NK-92 (cell line): ENCODE measurements around the gene HSPA2.
"Not testable (repeated sequence)": the region's sequence is repeated elsewhere in the genome, so short reads cannot be mapped to it uniquely, and the experiment has no call there.

Experiments used
- DNase-seq: peaks from one replicate; lab custom pipeline; 2025; ENCODE audit not compliant: unreplicated experiment; lab: John Stamatoyannopoulos, UW

HSPA2 gene

DNA sequence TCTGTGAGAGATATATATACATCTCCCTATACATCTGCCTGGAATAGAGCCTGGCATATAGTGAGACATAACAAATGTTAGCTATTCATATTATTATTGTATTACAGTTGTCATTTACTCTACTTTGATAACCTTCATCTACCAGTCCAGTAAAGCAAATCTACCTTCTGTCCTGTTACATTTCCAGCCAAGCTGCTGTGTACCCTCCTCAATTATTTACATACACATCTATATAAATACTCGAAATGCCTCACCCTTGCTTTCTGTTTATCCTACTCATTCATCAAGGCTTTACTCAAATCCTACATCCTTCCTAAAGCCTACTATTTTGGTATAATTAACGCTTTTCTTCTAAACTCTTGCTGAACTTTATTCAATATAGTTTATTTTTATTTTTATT is 27.3 kb upstream of the HSPA2 start:
- DNase-seq = no peak

DNA sequence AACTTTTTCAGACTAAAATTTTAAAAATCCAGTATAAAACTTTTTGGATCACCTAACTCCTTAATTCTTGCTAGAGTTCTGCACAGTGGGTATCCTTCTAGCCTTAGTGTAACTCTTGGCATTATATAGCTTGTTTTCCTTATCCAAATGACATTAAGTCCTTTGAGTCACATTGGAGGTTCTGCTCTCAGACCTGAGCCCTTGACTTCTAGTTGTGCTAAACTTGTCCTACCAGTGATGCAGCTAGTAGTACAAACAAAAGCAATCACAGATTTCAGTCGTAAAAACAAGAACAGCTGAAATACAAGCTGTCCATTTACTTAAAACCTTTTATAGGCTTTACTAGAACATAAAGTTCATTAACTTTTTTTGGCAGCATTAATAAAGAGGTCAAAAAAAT is 25.5 kb upstream of the HSPA2 start:
- no peak for DNase-seq

DNA sequence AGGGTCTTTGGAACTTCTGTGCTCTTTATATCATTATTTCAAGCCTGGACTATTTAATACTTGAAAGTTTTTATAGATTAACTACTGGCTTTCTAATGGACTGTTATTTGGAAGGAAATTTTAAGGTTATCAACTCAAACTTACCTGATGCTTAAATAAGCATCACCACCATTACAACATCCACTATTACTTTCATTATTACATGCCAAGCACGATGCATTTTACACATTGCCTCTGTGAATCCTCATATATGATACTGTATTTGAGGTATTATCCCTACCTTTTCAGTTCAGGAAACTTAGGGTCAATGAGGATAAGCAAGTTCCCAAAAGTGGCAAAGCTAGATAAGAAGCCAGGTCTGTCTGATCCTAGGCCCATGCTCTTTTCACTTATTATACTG is 23.6 kb upstream of the HSPA2 start:
- no peak for DNase-seq

DNA sequence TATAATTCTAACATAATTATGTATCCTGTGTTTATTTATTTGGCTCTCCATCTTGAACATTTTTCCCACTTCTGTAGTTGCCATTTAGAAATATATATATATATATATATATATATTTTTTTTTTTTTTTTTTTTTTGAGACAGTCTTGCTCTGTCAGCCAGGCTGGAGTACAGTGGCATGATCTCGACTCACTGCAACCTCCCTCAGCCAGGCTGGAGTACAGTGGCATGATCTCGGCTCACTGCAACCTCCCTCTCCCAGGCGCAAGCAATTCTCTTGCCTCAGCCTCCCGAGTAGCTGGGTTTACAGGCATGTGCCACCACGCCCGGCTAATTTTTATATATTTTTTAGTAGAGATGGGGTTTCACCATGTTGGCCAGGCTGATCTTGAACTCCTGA is 22.9 kb upstream of the HSPA2 start:
- not testable (repeated sequence) for DNase-seq

DNA sequence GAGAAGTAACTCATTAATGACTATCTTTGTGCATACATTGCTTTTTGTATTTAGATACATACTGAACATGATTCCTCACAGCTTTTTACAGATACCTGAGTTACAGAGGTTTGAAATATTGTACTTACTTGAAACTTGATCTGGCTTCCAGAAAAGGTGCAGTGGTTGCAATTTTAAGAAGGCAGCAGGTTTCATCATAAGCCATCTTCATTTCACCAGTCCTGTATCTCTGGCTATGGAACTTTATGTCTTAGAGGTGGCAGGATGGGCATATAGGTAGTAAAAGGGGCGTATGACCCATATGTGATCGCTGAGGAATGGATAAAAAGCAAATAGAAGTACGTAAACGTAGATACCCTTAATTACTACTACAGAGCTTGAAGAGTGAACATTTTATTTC is 22.3 kb upstream of the HSPA2 start:
- no peak for DNase-seq

DNA sequence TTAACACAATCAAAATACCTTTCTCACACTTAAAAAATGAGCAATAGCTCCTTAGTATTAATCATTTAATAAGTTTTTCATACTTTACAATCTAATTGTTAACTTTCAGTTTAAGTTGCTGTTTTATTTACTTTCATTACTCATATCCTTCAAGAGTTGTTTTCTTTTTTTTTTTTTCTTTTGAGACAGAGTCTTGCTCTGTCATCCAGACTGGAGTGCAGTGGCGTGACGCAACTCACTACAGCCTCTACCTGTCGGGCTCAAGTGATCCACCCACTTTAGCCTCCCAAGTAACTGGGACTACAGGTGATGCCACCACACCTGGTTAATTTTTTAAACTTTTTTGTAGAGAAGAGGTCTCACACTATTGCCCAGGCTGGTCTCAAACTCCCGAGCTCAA is 19.8 kb upstream of the HSPA2 start:
- DNase-seq = no peak

DNA sequence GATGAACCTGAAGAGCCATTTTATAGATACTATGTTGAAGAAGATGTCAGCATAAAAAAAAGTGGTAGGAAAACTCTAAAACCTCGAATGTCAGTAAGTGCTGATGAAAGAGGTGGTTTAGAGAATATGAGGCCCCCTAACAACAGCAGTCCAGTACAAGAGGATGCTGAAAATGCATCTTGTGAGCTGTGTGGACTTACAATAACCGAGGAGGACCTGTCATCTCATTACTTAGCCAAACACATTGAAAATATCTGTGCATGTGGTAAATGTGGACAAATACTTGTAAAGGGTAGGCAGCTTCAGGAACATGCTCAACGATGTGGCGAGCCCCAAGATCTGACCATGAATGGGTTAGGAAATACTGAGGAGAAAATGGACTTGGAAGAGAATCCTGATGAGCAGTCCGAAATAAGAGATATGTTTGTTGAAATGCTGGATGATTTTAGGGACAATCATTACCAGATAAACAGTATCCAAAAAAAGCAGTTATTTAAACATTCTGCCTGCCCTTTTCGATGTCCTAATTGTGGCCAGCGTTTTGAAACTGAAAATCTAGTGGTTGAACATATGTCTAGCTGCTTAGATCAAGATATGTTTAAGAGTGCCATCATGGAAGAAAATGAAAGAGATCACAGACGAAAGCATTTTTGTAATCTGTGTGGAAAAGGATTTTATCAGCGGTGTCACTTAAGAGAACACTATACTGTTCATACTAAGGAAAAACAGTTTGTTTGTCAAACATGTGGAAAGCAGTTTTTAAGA is 17.8 kb upstream of the HSPA2 start:
- DNase-seq = no peak

DNA sequence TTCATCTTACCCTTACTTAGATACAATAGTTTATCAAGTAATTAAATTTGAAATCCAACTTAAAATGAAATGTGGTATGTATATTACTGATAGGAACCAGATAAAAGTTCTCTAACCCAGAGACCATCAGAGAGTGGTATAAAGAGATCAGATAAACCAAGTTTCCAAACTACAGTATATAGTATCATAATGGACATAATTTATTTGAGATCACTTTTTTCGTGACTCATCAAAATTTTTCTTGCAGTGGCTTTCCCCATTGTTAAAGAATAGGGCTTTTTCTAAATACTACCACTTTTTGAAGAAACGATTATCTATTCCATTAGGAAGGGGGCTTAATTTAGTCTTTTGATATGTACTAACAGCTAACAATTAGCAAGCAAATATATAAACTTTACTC is 15.2 kb upstream of the HSPA2 start:
- DNase-seq = no peak

DNA sequence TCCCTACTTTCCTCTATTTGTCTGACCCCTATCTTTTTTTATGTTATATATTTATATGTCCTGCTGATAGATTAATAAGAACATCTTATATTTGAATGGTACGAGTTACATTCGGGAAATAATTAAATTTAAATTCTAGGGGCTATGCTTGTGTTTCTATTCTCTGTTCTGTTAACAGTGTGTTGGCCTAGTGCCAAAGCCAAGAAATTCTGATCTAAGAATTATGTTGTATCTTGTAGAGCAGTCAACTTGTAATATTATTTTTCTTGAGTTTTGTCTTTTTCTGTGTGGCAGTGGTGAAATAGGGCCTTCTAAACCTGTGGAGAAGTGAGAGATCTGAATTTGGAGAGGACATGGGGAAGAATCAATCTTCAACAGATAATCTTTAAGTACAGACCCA is 9.0 kb upstream of the HSPA2 start:
- no peak for DNase-seq

DNA sequence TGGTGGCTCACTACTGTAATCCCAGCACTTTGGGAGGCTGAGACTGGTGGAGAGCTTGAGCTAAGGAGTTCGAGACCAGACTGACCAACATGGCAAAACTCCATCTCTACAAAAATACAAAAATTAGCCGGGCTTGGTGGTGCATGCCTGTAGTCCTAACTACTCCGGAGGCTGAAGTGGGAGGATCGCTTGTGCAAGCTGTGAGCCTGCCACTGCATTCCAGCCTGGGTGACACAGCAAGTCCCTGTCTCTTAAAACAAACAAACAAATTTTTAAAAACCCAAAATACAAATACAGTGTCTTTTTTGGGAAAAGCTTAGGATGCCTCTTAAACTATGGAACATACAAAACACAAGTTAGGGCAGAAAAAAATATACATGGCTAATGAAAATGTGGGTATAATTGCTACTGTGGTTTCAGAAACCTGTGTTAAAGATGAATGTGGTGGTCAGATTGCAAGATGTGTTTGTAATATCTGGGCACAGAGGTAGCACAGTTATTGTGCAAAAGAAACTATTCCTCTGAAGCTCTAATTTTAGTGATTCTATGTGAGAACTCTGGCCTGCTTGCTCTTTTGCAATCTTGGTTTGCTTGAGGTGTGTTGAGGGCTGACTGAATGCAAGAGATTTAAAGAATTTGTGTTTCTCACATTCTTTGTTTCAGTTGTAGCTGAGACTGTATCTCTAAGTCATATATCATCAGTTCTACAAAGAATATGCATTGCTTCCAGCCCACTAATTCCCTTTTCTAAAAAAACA is 3.9 kb upstream of the HSPA2 start:
- no peak for DNase-seq

DNA sequence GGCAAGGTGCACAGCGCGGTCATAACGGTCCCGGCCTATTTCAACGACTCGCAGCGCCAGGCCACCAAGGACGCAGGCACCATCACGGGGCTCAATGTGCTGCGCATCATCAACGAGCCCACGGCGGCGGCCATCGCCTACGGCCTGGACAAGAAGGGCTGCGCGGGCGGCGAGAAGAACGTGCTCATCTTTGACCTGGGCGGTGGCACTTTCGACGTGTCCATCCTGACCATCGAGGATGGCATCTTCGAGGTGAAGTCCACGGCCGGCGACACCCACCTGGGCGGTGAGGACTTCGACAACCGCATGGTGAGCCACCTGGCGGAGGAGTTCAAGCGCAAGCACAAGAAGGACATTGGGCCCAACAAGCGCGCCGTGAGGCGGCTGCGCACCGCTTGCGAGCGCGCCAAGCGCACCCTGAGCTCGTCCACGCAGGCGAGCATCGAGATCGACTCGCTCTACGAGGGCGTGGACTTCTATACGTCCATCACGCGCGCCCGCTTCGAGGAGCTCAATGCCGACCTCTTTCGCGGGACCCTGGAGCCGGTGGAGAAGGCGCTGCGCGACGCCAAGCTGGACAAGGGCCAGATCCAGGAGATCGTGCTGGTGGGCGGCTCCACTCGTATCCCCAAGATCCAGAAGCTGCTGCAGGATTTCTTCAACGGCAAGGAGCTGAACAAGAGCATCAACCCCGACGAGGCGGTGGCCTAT is 875 bp downstream of the HSPA2 start:
- no peak for DNase-seq

DNA sequence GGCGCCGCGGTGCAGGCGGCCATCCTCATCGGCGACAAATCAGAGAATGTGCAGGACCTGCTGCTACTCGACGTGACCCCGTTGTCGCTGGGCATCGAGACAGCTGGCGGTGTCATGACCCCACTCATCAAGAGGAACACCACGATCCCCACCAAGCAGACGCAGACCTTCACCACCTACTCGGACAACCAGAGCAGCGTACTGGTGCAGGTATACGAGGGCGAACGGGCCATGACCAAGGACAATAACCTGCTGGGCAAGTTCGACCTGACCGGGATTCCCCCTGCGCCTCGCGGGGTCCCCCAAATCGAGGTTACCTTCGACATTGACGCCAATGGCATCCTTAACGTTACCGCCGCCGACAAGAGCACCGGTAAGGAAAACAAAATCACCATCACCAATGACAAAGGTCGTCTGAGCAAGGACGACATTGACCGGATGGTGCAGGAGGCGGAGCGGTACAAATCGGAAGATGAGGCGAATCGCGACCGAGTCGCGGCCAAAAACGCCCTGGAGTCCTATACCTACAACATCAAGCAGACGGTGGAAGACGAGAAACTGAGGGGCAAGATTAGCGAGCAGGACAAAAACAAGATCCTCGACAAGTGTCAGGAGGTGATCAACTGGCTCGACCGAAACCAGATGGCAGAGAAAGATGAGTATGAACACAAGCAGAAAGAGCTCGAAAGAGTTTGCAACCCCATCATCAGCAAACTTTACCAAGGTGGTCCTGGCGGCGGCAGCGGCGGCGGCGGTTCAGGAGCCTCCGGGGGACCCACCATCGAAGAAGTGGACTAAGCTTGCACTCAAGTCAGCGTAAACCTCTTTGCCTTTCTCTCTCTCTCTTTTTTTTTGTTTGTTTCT is 1.7 kb downstream of the HSPA2 start:
- no peak for DNase-seq

DNA sequence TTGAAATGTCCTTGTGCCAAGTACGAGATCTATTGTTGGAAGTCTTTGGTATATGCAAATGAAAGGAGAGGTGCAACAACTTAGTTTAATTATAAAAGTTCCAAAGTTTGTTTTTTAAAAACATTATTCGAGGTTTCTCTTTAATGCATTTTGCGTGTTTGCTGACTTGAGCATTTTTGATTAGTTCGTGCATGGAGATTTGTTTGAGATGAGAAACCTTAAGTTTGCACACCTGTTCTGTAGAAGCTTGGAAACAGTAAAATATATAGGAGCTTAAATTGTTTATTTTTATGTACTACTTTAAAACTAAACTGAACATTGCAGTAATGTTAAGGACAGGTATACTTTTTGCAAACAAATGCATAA is 2.3 kb downstream of the HSPA2 start:
- DNase-seq = no peak

DNA sequence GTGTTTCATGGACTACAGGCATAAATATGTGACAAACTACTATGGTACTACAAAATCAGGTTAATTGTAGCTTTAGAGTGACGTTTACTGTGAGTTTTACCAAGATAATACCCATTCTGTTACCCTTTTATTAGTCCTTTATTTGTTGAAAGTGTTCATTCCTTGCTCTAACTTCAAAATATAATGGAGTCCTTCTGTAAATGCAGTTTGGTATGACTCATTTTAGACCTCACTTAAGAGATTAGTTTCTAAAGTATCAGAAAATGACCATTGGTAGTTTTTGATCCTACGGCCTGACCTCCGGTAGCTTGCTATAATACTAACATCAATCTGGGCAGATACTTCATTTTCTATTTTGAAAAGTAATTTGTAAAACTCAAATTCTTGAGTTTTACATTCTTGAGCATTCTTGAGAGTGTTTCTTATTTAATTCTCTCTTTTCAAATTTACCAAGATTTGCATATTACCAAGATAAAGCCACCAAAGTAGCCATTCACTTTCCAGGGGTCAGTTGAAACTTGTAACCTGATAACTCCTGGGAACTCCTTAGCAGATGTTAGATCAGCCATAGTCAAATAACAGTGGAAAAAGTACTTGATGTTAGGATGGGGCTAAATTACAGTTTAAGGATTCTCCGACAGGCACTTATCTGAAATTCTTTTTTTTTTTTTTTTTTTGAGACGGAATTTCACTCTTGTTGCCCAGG is 4.2 kb downstream of the HSPA2 start:
- no peak for DNase-seq

DNA sequence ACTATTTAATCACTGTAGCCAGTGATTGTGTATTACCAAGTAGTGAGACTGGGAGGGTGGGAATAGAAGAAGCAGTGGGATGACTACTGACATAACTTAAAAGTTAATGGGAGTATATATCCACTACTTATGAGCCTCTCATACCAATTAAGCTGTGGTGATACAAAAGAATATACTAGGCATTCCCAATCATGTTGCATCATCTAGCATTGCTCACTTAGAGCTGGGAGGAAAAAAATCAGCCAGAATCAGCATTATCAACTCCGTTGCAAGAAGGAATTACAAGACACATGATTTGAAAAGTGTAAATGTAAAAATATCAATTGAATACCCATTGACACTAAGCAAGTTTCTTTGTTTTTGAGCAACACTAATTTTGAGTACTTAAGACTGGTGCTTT is 8.5 kb downstream of the HSPA2 start:
- no peak for DNase-seq

DNA sequence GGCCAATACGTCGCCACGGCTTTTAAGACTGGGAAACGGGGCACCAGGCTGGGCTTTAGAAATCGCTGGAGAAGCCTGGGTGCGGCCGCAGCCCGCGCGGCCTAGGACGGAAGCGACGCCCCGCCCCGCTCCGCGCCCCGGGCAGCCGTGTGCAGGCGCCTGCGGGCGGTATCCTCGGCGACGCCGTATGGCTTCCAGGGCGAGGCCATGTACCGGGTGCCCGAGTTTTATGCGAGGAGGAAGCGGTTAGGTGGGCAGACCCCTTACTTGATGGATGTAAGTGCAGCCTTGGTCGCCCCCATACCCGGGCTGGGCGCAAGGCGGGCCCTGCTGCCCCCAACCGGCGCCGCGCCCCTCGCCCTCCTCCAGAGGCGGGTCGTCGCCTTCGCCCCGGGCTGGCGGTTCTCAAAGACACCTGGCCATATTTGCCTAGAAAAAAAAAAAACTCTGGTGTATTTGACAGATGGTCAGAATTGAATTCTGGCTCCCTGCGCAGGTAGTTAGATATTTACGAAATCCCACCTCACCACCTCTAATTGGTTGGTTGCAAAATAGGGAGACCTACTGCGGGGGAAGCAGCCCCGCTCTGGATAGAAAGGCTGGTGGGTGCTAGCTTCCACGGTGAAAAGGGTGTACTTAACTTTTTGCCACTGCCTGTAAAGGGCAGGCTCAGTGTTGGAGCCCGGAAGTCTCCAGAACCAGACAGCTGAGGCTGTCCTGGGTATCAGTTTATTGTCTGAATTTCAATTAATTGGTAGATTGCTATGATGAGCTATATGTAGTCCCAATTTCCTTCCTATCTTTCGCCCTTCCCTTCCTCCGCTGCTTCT is 9.5 kb downstream of the HSPA2 start, which contains the start of gene PPP1R36:
PPP1R36 (plus strand) TSS at position 171 of the 830 bp plus-strand sequence; CDS start at position 208, 37 bp downstream.
- DNase-seq = no peak

DNA sequence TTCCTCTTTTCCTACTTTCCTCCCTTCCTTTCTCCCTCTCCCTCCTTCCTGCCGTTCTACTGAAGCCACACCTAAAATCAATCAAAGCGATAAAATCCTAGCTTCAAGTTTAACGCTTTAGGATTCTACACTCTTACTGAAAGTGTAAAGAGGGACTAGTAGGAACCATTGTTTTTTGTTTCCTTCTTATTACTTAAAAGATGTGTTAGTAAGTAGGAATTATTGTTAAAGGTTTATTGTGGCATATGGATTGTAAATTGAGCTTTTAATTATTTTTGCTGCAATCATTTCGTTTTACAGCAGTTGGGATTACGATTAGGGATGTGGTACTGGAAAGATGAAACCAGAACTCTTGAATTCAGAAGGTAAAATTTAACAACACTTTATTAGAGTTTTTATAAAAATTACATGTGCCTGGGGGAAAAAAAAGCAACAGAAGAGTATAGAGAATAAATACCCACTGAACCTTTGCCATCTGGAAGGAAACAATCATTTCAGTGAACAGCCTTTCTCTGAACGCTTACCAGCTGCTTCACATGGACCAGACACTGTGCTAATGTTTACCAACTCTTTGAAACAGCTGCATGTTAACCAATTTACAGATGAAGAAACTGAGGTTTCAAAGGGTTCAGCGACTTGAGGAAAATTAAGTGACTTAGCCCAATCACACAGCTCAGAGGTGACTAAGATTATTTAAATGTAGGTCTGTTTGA is 10.2 kb downstream of the HSPA2 start:
- no peak for DNase-seq

DNA sequence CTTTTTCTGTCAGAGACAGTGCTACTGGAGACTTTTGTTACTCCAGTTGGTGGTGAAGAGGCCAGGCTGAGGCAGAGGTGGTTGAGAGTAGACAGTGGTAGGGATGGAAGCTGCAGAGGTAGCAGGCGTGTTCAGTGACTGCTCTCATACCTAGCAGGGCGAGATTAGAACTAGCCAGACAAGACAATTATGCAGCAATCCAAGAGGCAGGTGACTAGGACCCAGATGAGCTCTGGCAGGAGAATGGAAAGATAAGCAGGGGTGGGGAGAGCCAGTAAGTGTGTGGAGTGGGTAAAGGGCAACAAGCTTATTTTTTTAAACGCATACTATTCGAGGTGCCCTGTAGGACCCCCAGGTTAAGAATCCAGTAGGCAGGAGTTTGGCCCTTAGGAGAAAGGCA is 14.0 kb downstream of the HSPA2 start:
- DNase-seq = no peak

DNA sequence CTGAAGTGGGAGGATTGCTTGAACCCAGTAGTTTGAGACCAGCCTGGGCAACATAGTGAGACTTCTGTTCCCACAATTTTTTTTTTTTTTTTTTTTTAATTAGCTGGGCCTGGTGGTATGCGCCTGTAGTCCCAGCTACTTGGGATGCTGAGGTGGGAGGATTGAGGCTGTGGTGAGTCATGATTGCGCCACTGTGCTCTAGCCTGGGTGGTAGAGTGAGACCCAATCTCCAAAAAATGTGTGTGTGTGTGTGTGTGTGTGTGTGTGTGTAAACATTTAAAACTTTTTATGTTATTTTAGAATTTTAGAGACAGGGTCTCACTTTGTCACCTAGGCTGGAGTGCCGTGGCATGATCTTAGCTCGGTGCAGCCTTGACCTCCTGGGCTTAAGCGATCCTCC is 16.0 kb downstream of the HSPA2 start:
- no peak for DNase-seq
